H9 (cell line): ENCODE results near the gene ZDHHC16. TPM values are rescaled to one million over a fixed set of nuclear protein-coding genes. Genes with fewer than 3 reads are reported as not detected.
A peak's percentile ranks its signal among the peaks of the same experiment; 100 is the strongest.
"Not testable (repeated sequence)": the region's sequence is repeated elsewhere in the genome, so short reads cannot be mapped to it uniquely, and the experiment has no call there.

Experiments used
- DNase-seq: peaks from one replicate; pipeline ENCODE4 v3.0.0-alpha.2; 2017
- H2AFZ ChIP-seq: one replicate; pipeline ENCODE4 v1.6.1; 2013; ENCODE audit warnings: mild to moderate bottlenecking, low read length, control low read depth, moderate library complexity
- H2AK5ac ChIP-seq: 2 replicates; pipeline ENCODE4 v1.6.1; 2013; ENCODE audit warnings: low read length, control low read depth, mixed read lengths; ENCODE audit not compliant: insufficient read length
- H2BK120ac ChIP-seq: one replicate; pipeline ENCODE4 v1.6.1; 2013; ENCODE audit warnings: low read depth, mild to moderate bottlenecking, low read length, control low read depth, inconsistent platforms; ENCODE audit not compliant: poor library complexity, severe bottlenecking
- H2BK12ac ChIP-seq: 2 replicates; pipeline ENCODE4 v1.6.1; 2013; ENCODE audit warnings: low read length, control low read depth, mixed read lengths, low read depth; ENCODE audit not compliant: insufficient read length
- H2BK15ac ChIP-seq: 2 replicates; pipeline ENCODE4 v1.6.1; 2013; ENCODE audit warnings: low read depth, low read length, control low read depth
- H2BK20ac ChIP-seq: one replicate; pipeline ENCODE4 v1.6.1; 2013; ENCODE audit warnings: low read depth, mild to moderate bottlenecking, low read length, control low read depth, inconsistent platforms; ENCODE audit not compliant: poor library complexity, severe bottlenecking
- H2BK5ac ChIP-seq: 2 replicates; pipeline ENCODE4 v1.6.1; 2013; ENCODE audit warnings: low read length, control low read depth, mixed read lengths; ENCODE audit not compliant: insufficient read length
- H3K14ac ChIP-seq: 2 replicates; pipeline ENCODE4 v1.6.1; 2013; ENCODE audit warnings: low read length, control low read depth; ENCODE audit not compliant: insufficient read depth
- H3K18ac ChIP-seq: 2 replicates; pipeline ENCODE4 v1.6.1; 2013; ENCODE audit warnings: low read depth, mild to moderate bottlenecking, mixed read lengths, low read length, control low read depth; ENCODE audit not compliant: insufficient read length
- H3K23ac ChIP-seq: 2 replicates; pipeline ENCODE4 v1.6.1; 2013; ENCODE audit warnings: low read length, control low read depth, mixed read lengths, low read depth; ENCODE audit not compliant: insufficient read length
- H3K23me2 ChIP-seq: 2 replicates; pipeline ENCODE4 v1.6.1; 2013; ENCODE audit warnings: low read depth, mild to moderate bottlenecking, mixed read lengths, low read length, control low read depth; ENCODE audit not compliant: insufficient read length, poor library complexity, severe bottlenecking
- H3K27ac ChIP-seq: 2 replicates; pipeline ENCODE4 v1.5.1; 2013; ENCODE audit warnings: low read length, control low read depth, mixed read lengths, low read depth; ENCODE audit not compliant: insufficient read length
- H3K27me3 ChIP-seq: 2 replicates; pipeline ENCODE4 v1.6.1; 2013; ENCODE audit warnings: low read length, control low read depth, inconsistent platforms; ENCODE audit not compliant: insufficient read depth
- H3K4ac ChIP-seq: 2 replicates; pipeline ENCODE4 v1.6.1; 2013; ENCODE audit warnings: low read depth, mild to moderate bottlenecking, control low read depth, inconsistent platforms, low read length, moderate library complexity
- H3K4me1 ChIP-seq: 2 replicates; pipeline ENCODE4 v1.6.1; 2013; ENCODE audit warnings: low read length, control low read depth, inconsistent platforms; ENCODE audit not compliant: insufficient read depth
- H3K4me2 ChIP-seq: 2 replicates; pipeline ENCODE4 v1.6.1; 2013; ENCODE audit warnings: low read length, control low read depth, mixed read lengths; ENCODE audit not compliant: insufficient read length, insufficient read depth
- H3K56ac ChIP-seq: 2 replicates; pipeline ENCODE4 v1.6.1; 2013; ENCODE audit warnings: low read depth, mild to moderate bottlenecking, mixed read lengths, low read length, control low read depth; ENCODE audit not compliant: insufficient read length
- H3K79me1 ChIP-seq: 2 replicates; pipeline ENCODE4 v1.6.1; 2013; ENCODE audit warnings: low read depth, mild to moderate bottlenecking, moderate library complexity, low read length, control low read depth, inconsistent platforms; ENCODE audit not compliant: insufficient read depth, poor library complexity, severe bottlenecking
- H3K79me2 ChIP-seq: 2 replicates; pipeline ENCODE4 v1.6.1; 2013; ENCODE audit warnings: low read length, control low read depth, inconsistent platforms; ENCODE audit not compliant: insufficient read depth
- H3K9ac ChIP-seq: 2 replicates; pipeline ENCODE4 v1.6.1; 2013; ENCODE audit warnings: low read length, control low read depth, mixed read lengths; ENCODE audit not compliant: insufficient read length; ENCODE audit errors: extremely low read depth
- H3K9me3 ChIP-seq: one replicate; pipeline ENCODE4 v1.6.1; 2013; ENCODE audit warnings: low read depth, low read length, inconsistent platforms; ENCODE audit not compliant: control insufficient read depth
- H3T11ph ChIP-seq: one replicate; pipeline ENCODE4 v1.6.1; 2013; ENCODE audit warnings: mild to moderate bottlenecking, low read length, control low read depth, inconsistent platforms
- H4K20me1 ChIP-seq: one replicate; pipeline ENCODE4 v1.6.1; 2013; ENCODE audit not compliant: control insufficient read depth, insufficient read length, insufficient read depth
- H4K5ac ChIP-seq: 2 replicates; pipeline ENCODE4 v1.6.1; 2013; ENCODE audit warnings: low read depth, mild to moderate bottlenecking, mixed read lengths, low read length, control low read depth; ENCODE audit not compliant: insufficient read length
- H4K8ac ChIP-seq: replicated peaks from 2 replicates; pipeline ENCODE4 v1.6.1; 2013; ENCODE audit warnings: low read length, control low read depth, mixed read lengths, low read depth; ENCODE audit not compliant: insufficient read length
- H4K91ac ChIP-seq: 2 replicates; pipeline ENCODE4 v1.6.1; 2013; ENCODE audit warnings: low read depth, mild to moderate bottlenecking, moderate library complexity, mixed read lengths, low read length, control low read depth; ENCODE audit not compliant: insufficient read length
- H3K27ac Mint-ChIP-seq, 3 experiments: 2 replicates in 2 of 3; 3 replicates in 1 of 3; pipeline ENCODE4 v1.8.0; 2020 to 2021; ENCODE audit warnings: mixed read lengths in 3 of 3, mild to moderate bottlenecking in 1 of 3, moderate library complexity in 1 of 3
- H3K27me3 Mint-ChIP-seq: 2 replicates; pipeline ENCODE4 v1.8.0; 2021; ENCODE audit warnings: low read depth, mild to moderate bottlenecking, moderate library complexity, mixed read lengths
- H3K36me3 Mint-ChIP-seq, 3 experiments: 2 replicates in 2 of 3; 3 replicates in 1 of 3; pipeline ENCODE4 v1.8.0; 2020 to 2021; ENCODE audit warnings: low read depth in 3 of 3, mixed read lengths in 3 of 3; ENCODE audit not compliant: insufficient read depth in 1 of 3
- H3K4me1 Mint-ChIP-seq, 2 experiments: 2 replicates each; pipeline ENCODE4 v1.8.0; 2020; ENCODE audit warnings: mixed read lengths in 2 of 2
- H3K4me3 Mint-ChIP-seq, 2 experiments: 2 replicates in 1 of 2; 3 replicates in 1 of 2; pipeline ENCODE4 v1.8.0; 2020 to 2021; ENCODE audit warnings: mild to moderate bottlenecking in 2 of 2, mixed read lengths in 2 of 2, moderate library complexity in 1 of 2
- H3K9me3 Mint-ChIP-seq, 2 experiments: 2 replicates in 1 of 2; 3 replicates in 1 of 2; pipeline ENCODE4 v1.8.0; 2020; ENCODE audit warnings: mild to moderate bottlenecking in 2 of 2, mixed read lengths in 2 of 2, moderate library complexity in 1 of 2
- WGBS: extraction: QIAGEN DNeasy Blood & Tissue Kit; methylation state at CpG from one replicate; pipeline ENCODE4 v1.1.7; 2013; ENCODE audit warnings: missing lambda C conversion rate, low lambda C conversion rate, mixed read lengths; ENCODE audit not compliant: insufficient read length; ENCODE audit errors: extremely low coverage; 5-methylcytosine and 5-hydroxymethylcytosine counted together
- total RNA-seq: library from RNA; stranded (reverse); gene quantifications from 2 replicates; pipeline ENCODE4 v1.2.1, GENCODE V29; 2021
- TF ChIP-seq, protein P1 (sequence below): fragments of 200-600 bp; sonication (generic); conservative IDR thresholded peaks from 3 replicates; pipeline ENCODE4 v1.8.0; 2021; ENCODE audit warnings: antibody characterized with exemption, mild to moderate bottlenecking

ZDHHC16 gene
- total RNA-seq, 1 experiment from 2014 or later: 45.4 TPM

DNA sequence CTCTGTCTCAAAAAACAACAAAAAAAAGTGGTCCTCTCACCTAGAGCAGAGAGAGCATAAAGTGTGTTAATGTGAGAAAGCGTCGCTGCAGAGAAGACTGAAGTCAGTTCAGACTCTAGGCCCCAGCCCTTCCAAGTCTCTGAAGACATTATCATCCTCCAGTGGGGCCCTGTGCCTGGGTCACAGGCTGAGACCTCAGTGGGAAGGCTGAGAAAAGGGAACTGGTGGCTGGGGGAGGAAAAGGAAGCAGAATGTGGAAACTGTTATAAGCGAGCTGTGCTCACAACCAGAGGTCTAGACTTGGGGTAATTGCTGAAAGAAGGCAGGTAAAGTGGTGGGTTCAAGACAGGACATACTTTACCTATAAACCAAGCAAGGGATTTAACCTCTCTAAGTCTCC is 39.9 kb upstream of the ZDHHC16 start:
- no peaks in the 10 kb centered on the region for H3K4me1 ChIP-seq
- H3K4me2 ChIP-seq: no peak overlapping the region
- no peak overlapping the region for H2BK120ac ChIP-seq
- H2BK15ac ChIP-seq: no peak overlapping the region
- H3K27ac Mint-ChIP-seq: peak overlapping the region in 1 of 3 experiments; percentile 35; a peak in 2 of 7 replicates
- no peak overlapping the region for H3K14ac ChIP-seq
- H3K9ac ChIP-seq: no peak overlapping the region
- no peak for DNase-seq
- no peak overlapping the region for H4K8ac ChIP-seq
- H2AFZ ChIP-seq: no peak overlapping the region
- H4K20me1 ChIP-seq: no peaks in the 10 kb centered on the region
- no peak overlapping the region for H2BK12ac ChIP-seq
- H3K27me3 Mint-ChIP-seq: no peaks in the 10 kb centered on the region
- no peak overlapping the region for H3K56ac ChIP-seq
- H3K36me3 Mint-ChIP-seq: no peaks in the 10 kb centered on the region
- TF ChIP-seq, protein P1, sequence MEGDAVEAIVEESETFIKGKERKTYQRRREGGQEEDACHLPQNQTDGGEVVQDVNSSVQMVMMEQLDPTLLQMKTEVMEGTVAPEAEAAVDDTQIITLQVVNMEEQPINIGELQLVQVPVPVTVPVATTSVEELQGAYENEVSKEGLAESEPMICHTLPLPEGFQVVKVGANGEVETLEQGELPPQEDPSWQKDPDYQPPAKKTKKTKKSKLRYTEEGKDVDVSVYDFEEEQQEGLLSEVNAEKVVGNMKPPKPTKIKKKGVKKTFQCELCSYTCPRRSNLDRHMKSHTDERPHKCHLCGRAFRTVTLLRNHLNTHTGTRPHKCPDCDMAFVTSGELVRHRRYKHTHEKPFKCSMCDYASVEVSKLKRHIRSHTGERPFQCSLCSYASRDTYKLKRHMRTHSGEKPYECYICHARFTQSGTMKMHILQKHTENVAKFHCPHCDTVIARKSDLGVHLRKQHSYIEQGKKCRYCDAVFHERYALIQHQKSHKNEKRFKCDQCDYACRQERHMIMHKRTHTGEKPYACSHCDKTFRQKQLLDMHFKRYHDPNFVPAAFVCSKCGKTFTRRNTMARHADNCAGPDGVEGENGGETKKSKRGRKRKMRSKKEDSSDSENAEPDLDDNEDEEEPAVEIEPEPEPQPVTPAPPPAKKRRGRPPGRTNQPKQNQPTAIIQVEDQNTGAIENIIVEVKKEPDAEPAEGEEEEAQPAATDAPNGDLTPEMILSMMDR: no peak
- H3K18ac ChIP-seq: no peak overlapping the region
- H3K4ac ChIP-seq: no peak overlapping the region
- no peak overlapping the region for H3K4me3 Mint-ChIP-seq
- H3T11ph ChIP-seq: no peak overlapping the region
- H3K79me2 ChIP-seq: no peaks in the 10 kb centered on the region
- H2AK5ac ChIP-seq: no peak overlapping the region
- no CpG with 5 or more reads among the region's 3 CpGs for WGBS
- no peaks in the 10 kb centered on the region for H3K27me3 ChIP-seq
- H4K5ac ChIP-seq: no peak overlapping the region
- H3K23ac ChIP-seq: no peak overlapping the region
- no peaks in the 10 kb centered on the region for H3K79me1 ChIP-seq
- H3K4me1 Mint-ChIP-seq: peaks cover 2 to 5% of the 10 kb centered on the region in 2 experiments; a peak in 3 of 4 replicates
- H4K91ac ChIP-seq: no peak overlapping the region
- no peak overlapping the region for H3K27ac ChIP-seq
- H2BK5ac ChIP-seq: no peak overlapping the region
- H3K23me2 ChIP-seq: peaks cover 3% of the 10 kb centered on the region
- no peaks in the 10 kb centered on the region for H3K9me3 ChIP-seq
- no peak overlapping the region for H2BK20ac ChIP-seq
- H3K9me3 Mint-ChIP-seq: no peaks in the 10 kb centered on the region

DNA sequence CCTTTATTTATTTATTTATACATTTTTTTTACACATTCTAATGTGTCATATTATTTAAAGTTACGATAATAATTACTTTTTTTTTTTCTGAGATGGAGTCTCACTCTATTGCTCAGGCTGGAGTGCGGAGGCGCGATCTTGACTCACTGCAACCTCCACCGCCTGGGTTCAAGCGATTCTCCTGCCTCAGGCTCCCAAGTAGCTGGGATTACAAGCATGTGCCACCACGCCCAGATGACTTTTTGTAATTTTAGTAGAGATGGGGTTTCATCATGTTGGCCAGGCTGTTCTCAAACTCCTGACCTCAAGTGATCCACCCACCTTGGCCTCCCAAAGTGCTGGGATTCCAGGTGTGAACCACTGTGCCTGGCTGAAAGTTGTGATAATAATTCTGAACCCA is 39.5 kb upstream of the ZDHHC16 start:
- WGBS: no CpG with 5 or more reads among the region's 7 CpGs
- H4K20me1 ChIP-seq, H4K5ac ChIP-seq, H2BK120ac ChIP-seq, H2BK5ac ChIP-seq, H2AK5ac ChIP-seq, H3K27ac Mint-ChIP-seq, H4K91ac ChIP-seq, H3K4me1 Mint-ChIP-seq, H2AFZ ChIP-seq, DNase-seq, H3K27ac ChIP-seq, H3K9me3 Mint-ChIP-seq, H3K56ac ChIP-seq, H3K4me1 ChIP-seq, H3K4ac ChIP-seq, H3K79me2 ChIP-seq, H2BK12ac ChIP-seq, H3K36me3 Mint-ChIP-seq, H4K8ac ChIP-seq, H3K23ac ChIP-seq, H3K27me3 ChIP-seq, H2BK20ac ChIP-seq, H3K23me2 ChIP-seq, H3K18ac ChIP-seq, H3T11ph ChIP-seq, H3K27me3 Mint-ChIP-seq, H3K4me3 Mint-ChIP-seq, H3K9me3 ChIP-seq, H3K4me2 ChIP-seq, H2BK15ac ChIP-seq, H3K79me1 ChIP-seq, H3K14ac ChIP-seq, H3K9ac ChIP-seq: not testable (repeated sequence)
